Stimulated activated naive CD8-positive, alpha-beta T cell treated with anti-CD3 and anti-CD28 coated beads, Interleukin-15, amount 100 ng/mL, for 72 hours (primary cell): Measurements from ENCODE around the gene PKP2.
"Not testable (repeated sequence)": the region's sequence is repeated elsewhere in the genome, so short reads cannot be mapped to it uniquely, and the experiment has no call there.

Experiments used
- ATAC-seq: fragments of 150-1000 bp; cut with Tn5 transposase; 2 replicates; pipeline ENCODE4 v1.10.0; 2021; ENCODE audit warnings: mild to moderate bottlenecking, moderate library complexity
- DNase-seq, 2 donors: peaks; one replicate each; pipeline ENCODE4 v3.0.0; 2021 to 2022
- H3K27ac Mint-ChIP-seq, 2 donors: one replicate each; pipeline ENCODE4 v1.8.0; 2022; ENCODE audit warnings: mild to moderate bottlenecking in 2 of 2, mixed read lengths in 2 of 2, moderate library complexity in 2 of 2
- H3K27me3 Mint-ChIP-seq: one replicate; pipeline ENCODE4 v1.8.0; 2022; ENCODE audit warnings: mixed read lengths
- H3K4me1 Mint-ChIP-seq: one replicate; pipeline ENCODE4 v1.8.0; 2022; ENCODE audit warnings: mild to moderate bottlenecking, mixed read lengths
- H3K4me3 Mint-ChIP-seq, 2 donors: one replicate each; pipeline ENCODE4 v1.8.0; 2022; ENCODE audit warnings: mild to moderate bottlenecking in 2 of 2, mixed read lengths in 2 of 2, moderate library complexity in 1 of 2
- H3K9me3 Mint-ChIP-seq, 2 donors: one replicate each; pipeline ENCODE4 v1.8.0; 2022; ENCODE audit warnings: mixed read lengths in 2 of 2

The PKP2 gene

DNA sequence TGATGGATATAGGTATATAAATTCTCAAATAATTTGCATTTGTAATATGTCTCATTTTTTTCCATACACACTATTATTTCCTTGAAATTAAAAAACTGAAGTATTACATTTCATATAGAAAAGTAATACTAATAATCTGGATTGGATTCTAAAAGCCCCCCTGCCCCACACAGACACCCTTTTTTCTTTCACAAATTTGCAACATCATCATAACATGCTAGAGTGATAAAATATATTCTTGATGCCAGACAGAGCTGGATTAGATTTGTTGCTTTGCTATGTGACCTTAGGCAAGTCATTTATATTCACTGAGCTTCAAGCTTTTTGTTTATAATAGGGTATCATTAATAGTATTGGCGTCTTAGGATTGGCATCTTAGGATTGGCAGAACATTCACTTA lies 6.7 kb upstream of the PKP2 start:
- peaks cover 43% of the 10 kb centered on the region for H3K27me3 Mint-ChIP-seq
- no peaks in the 10 kb centered on the region for H3K4me1 Mint-ChIP-seq
- ATAC-seq (no peak), DNase-seq (no peak)
- H3K9me3 Mint-ChIP-seq, result no peaks in the 10 kb centered on the region
- no peak overlapping the region for H3K4me3 Mint-ChIP-seq
- H3K27ac Mint-ChIP-seq, result no peak overlapping the region

DNA sequence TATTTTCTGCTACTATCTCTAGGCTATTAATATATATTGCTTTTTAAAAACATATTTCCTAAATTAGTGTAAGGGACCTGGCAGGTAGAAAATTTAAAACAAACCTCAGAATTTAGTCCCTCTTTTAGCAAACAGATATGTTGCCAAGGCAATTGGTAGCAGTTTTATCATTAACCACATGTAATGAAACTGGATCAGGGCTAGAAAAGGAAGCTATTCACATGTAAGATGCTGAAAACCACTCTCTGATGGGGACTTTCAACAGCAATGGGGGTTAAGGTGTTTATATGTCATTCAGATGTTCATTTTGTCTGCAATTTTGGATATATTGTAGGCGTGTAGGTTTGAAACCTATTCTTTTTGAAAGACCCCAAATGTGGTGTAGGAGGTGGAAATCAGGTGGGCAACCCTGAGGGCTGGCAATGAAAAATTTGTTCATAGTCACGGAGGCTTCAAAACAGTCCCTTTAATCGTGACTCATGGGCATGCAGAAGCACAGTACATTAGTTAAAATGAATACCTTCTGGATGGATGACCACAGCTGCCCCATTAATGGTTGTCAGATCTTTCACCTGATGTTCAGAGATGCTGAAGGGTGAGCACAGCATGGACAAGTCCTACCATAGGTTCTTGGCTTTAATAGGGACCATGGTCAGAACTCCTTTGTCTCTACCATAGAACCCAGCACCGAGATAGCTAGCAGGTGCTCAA lies 5.9 kb upstream of the PKP2 start:
- Mint-ChIP-seq H3K9me3 (no peaks in the 10 kb centered on the region), H3K27ac (no peak overlapping the region), H3K4me1 (peaks cover 4% of the 10 kb centered on the region), H3K27me3 (peaks cover 48% of the 10 kb centered on the region), H3K4me3 (no peak overlapping the region)
- ATAC-seq, result no peak
- no peak for DNase-seq

DNA sequence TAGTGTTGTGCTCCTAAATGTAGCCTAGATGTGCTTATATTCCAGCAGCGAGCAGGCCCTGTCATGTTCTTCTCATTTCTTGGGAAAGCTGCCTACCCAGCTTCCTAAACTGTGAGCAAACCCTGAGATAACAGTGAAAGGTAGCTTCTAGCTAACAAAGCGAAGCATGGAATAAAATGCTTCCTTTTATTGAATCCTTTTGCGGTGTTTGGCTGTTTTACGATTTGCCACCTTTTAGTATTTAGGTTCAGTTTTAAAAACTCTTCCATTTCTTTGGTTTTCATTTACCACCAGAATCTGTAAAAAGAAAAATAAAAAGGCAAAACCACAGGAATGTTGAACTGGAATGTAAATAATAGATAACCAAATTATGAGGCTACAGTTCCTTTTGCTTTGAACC lies 5.0 kb upstream of the PKP2 start:
- H3K9me3 Mint-ChIP-seq, result no peaks in the 10 kb centered on the region
- DNase-seq, result no peak
- H3K27me3 Mint-ChIP-seq, result peaks cover 53% of the 10 kb centered on the region
- no peak overlapping the region for H3K4me3 Mint-ChIP-seq
- no peak overlapping the region for H3K27ac Mint-ChIP-seq
- no peak for ATAC-seq
- H3K4me1 Mint-ChIP-seq, result peaks cover 10% of the 10 kb centered on the region

DNA sequence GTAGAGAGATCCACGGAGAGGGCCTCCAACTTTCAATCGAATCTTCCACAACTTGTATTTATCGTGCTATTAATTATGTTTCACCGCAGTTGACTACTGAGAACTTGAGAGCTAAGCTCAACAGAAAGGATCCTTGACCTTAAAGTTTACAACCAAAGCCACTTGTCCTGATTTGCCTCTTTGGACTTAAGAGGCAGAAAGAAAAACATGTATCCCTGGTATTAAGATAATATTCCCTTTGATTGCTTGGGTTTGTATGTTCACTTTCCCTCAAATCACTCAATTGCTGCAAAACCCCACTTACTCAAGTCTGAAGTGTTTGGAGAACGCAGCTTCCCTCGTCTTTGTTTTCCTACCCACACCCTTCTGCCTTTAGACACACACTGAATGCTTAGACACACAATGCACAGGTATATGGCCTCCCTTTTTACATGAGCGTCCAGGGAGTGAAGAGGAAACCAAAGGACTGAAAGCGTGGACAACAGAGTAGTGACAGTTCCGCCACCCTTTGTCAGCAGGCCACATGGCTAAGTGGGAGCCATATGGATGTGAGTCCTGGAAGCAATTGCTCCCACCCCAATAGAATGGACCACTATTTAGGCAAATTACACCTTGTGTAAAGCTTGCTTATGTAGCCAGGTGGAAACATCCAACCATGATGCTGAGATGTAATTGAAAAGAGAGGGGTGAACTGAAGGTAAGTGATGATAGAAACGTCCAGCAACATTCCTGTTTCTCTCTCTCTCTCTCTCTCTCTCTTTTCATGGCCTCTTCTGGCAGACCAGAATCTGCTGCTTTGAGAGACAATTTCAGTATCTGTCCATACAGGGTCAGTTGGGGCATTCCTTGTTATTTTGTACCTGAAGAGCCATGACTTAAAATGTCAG lies 1.4 kb upstream of the PKP2 start:
- Mint-ChIP-seq H3K27me3 (peaks cover 71% of the 10 kb centered on the region), H3K9me3 (no peaks in the 10 kb centered on the region), H3K27ac (no peak overlapping the region), H3K4me3 (peak overlapping the region; percentile 57 to 71), H3K4me1 (peaks cover 20% of the 10 kb centered on the region)
- no peak for ATAC-seq
- no peak for DNase-seq

DNA sequence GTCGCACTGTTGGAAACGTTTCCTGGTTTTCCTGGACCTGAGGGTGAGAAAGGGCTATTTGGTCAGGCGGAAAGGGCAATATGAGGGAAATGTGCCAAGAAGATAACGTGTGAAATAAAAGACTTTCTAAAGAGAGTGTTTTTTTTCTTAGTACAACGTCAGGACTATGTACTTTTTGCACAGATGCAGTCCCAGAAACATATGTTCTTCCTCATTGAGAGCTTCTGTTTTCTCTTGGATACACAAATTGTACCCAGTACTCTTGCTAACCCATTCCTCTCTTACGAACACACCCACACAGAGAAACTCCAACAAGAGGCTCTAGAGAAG lies 669 bp upstream of the PKP2 start:
- H3K9me3 Mint-ChIP-seq, result no peaks in the 10 kb centered on the region
- peaks cover 74% of the 10 kb centered on the region for H3K27me3 Mint-ChIP-seq
- H3K4me3 Mint-ChIP-seq, result peak overlapping the region; percentile 57 to 71
- DNase-seq, result no peak
- H3K4me1 Mint-ChIP-seq, result peaks cover 20% of the 10 kb centered on the region
- H3K27ac Mint-ChIP-seq, result peak overlapping the region in 1 of 2 donors; percentile 9
- ATAC-seq, result no peak

DNA sequence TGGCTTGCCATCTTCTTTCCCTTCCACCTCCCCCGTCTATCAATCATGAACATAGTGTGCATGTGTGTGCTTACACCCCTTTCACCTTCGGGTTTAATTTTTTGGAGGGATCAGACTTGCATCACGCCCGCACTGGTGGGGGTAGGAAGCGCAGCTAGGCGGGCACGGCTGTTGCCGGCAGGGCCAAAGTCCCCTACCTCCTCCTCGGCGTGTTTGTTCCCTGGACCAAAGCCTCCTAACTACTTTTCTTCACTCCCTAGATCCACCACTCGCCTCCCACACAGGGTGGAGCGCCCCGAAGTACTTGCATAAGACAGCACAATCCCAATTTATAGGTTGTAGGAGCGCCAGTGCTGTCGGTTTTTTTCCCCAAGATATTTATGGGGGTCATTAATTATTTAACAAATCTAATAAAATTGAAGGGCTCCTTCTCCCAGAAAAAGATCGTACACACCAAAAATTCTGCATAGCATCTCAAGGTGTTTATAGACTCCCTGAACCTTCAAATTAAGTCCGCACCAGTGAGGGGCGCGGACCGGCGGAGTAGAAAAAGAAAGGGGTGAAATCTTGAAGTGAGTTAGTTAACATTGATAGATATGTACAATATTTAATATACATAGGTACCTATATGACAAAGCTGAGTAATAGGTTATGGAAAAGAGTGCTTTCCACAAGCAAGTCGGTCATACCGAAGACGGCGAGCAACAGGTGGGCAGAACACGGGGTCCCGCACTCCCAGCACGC lies 717 bp downstream of the PKP2 start:
- peaks cover 20% of the 10 kb centered on the region for H3K4me1 Mint-ChIP-seq
- H3K27ac Mint-ChIP-seq, result peak overlapping the region in 1 of 2 donors; percentile 33
- H3K27me3 Mint-ChIP-seq, result peaks cover 81% of the 10 kb centered on the region
- no peaks in the 10 kb centered on the region for H3K9me3 Mint-ChIP-seq
- ATAC-seq, result peak; percentile 34
- no peak for DNase-seq
- peak overlapping the region; percentile 59 to 77 for H3K4me3 Mint-ChIP-seq

DNA sequence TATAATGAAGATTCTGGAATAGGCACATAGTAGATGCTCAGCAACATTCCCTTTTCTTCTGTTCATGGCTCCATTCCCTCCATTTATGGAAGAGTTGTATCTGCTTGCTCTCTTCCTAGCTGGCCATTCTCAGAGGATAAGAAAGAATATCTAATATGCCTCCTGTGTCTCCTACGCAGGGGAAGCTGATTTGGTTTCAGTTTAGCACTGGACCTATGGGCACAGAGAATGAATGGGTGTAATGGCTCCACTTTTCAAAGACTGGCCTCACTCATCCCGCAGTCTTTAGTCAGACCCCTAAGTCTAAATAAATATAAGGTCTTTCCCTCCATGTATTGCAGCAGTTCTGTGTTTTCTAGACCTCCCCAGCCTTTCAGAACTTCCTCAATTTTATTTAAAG lies 2.0 kb downstream of the PKP2 start:
- H3K9me3 Mint-ChIP-seq, result no peaks in the 10 kb centered on the region
- H3K27me3 Mint-ChIP-seq, result peaks cover 73% of the 10 kb centered on the region
- H3K27ac Mint-ChIP-seq, result no peak overlapping the region
- H3K4me1 Mint-ChIP-seq, result peaks cover 20% of the 10 kb centered on the region
- ATAC-seq (no peak), DNase-seq (no peak)
- H3K4me3 Mint-ChIP-seq, result no peak overlapping the region

DNA sequence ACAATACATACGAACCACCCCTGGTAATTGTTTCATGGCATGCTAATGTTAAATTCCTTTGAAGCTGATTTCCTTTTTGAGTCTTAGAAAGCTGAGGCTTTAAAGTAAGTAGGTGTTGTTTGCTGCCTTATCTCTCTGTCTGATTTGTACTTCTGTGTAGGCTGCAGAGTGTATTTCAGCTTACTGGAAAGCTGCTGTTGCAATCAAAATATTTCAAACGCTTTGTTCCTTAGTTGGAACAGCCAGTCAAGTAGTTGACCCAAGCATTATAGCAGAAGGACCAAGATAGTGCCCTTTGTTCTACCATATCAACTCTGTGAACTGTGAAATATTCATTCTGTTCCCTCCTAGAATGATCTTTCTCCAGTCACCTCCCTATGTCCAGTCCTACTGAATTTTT lies 3.1 kb downstream of the PKP2 start:
- no peak overlapping the region for H3K4me3 Mint-ChIP-seq
- no peak for ATAC-seq
- peaks cover 20% of the 10 kb centered on the region for H3K4me1 Mint-ChIP-seq
- no peak for DNase-seq
- no peaks in the 10 kb centered on the region for H3K9me3 Mint-ChIP-seq
- H3K27ac Mint-ChIP-seq, result no peak overlapping the region
- peaks cover 73% of the 10 kb centered on the region for H3K27me3 Mint-ChIP-seq

DNA sequence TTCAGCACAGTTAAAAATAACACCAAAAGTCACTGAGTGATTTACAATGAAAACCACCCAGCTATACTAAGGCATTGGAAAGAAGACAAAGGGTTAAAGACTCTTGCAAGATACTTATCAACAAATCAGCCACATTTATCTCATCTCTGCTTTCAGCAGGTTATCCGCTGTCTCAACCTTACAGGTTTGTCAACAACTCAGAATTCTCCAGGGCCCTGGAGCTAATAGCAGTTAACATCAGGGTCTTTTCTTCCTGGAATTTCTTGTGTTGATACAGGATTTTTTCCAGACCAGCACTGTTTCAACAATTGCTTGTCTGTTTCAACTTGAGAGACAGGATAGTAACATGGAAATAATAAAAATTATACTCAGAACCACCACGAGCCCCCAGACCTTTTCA lies 3.5 kb downstream of the PKP2 start:
- ATAC-seq (no peak), DNase-seq (no peak)
- no peaks in the 10 kb centered on the region for H3K9me3 Mint-ChIP-seq
- H3K27me3 Mint-ChIP-seq, result peaks cover 69% of the 10 kb centered on the region
- H3K27ac Mint-ChIP-seq, result no peak overlapping the region
- peaks cover 20% of the 10 kb centered on the region for H3K4me1 Mint-ChIP-seq
- no peak overlapping the region for H3K4me3 Mint-ChIP-seq

DNA sequence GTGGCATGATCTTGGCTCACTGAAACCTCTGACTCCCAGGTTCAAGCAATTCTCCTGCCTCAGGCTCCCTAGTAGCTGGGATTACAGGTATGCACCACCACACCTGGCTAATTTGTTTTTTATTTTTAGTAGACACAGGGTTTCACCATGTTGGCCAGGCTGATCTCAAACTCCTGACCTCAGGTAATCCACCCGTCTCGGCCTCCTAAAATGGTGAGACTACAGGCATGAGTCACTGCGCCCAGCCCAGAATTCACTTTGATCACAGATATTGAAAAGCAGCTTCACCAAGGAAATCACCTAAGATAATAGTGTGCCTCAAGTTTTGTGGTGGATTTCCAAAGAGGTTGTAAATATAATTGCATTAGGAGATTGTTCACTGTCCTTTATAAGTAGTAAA lies 4.2 kb downstream of the PKP2 start:
- not testable (repeated sequence) for H3K27ac Mint-ChIP-seq, ATAC-seq, H3K4me3 Mint-ChIP-seq, H3K9me3 Mint-ChIP-seq, DNase-seq
- peaks cover 16% of the 10 kb centered on the region for H3K4me1 Mint-ChIP-seq
- peaks cover 62% of the 10 kb centered on the region for H3K27me3 Mint-ChIP-seq

DNA sequence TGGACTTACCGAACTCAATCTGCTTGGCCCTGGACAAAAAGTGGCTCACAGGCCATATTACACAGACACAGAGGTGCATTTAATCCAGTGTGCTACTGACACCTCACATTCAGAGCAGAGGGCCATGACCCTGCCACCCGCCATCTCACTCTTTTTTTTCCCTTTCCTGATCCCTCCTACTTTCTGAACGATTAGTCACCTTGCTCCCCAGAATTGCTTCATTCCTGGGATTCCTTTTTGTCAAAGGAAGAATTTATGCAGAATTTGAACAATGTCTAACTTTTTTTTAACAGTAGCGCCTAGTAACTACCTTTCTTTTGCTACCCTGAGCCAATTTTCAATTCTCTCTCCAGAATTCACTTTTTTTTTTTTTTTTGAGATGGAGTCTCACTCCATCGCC lies 4.6 kb downstream of the PKP2 start:
- no peaks in the 10 kb centered on the region for H3K9me3 Mint-ChIP-seq
- ATAC-seq, result no peak
- H3K4me1 Mint-ChIP-seq, result peaks cover 12% of the 10 kb centered on the region
- peaks cover 58% of the 10 kb centered on the region for H3K27me3 Mint-ChIP-seq
- no peak overlapping the region for H3K27ac Mint-ChIP-seq
- DNase-seq, result no peak
- no peak overlapping the region for H3K4me3 Mint-ChIP-seq

DNA sequence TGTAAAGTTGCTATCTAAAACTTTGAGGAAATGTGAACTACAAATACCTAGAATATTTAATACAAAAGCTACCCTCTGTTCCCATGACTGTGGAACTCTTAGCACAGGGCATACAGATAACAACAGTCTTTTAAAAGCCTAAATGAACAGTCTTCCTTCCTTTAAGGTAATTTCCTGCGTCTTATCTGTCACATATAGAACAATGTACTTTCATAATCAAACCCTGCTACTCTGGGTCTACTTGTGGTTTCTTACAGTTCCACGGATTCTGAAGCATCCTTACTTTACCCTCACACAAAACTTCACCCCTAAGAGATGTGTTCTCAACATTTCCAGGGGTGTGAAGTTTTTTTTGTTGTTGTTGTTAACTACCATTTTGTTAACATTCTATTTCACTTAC lies 5.1 kb downstream of the PKP2 start:
- peaks cover 10% of the 10 kb centered on the region for H3K4me1 Mint-ChIP-seq
- peaks cover 55% of the 10 kb centered on the region for H3K27me3 Mint-ChIP-seq
- no peaks in the 10 kb centered on the region for H3K9me3 Mint-ChIP-seq
- no peak overlapping the region for H3K4me3 Mint-ChIP-seq
- DNase-seq, result no peak
- no peak overlapping the region for H3K27ac Mint-ChIP-seq
- no peak for ATAC-seq

DNA sequence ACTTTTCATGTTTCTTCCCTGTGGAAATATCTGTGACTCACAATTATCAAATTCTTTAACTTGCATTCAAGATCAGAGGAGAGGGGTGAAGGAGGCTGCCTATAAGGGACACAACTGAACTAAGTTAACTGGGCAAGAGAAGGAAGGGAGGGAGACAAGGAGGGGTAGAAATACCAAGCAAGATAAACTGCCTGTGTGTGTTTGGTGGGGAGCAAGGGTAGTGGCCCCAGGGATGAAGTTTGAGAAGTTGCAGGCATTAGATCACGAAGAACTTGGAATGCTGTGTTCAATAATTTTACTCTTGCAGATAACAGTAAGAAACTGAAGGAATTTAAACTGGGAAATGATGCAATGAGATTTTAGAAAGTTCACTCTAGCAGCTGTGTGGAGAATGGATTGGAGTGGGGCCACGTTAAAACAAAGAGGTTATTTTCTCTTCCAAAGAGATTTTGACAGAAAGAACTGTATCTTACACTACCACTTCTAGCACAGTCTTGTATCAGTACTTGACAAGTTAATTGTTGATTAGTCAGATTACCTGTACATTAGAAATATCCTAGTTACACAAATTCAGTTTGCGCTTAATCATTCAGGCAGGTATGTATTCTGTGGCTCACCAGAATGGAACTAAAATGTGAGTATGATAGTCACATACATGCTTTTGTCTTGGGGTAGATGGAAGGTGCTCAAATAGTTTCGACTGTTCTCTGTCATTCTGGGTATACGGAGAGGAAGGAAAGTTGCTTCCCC lies 7.4 kb downstream of the PKP2 start:
- Mint-ChIP-seq H3K4me3 (no peak overlapping the region), H3K27ac (no peak overlapping the region), H3K4me1 (no peaks in the 10 kb centered on the region), H3K9me3 (no peaks in the 10 kb centered on the region), H3K27me3 (peaks cover 34% of the 10 kb centered on the region)
- no peak for DNase-seq
- no peak for ATAC-seq

DNA sequence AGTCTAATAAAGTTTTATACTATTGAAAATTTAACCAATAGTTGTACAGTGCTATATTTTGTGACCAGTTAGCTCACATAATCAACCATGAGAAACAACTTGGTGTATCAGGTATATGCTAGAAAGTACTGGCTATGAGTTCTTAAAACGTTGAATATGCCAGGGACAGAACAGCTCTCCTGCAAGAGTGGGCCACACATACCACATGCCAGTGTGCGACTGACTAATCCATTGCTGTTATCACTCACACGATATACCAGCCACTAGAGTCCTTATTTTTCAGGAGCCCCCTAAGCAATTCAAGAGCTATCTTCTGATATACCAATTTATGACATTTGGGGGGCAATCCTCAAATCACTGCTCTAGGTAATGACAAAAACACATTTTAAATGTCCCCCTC lies 9.5 kb downstream of the PKP2 start:
- Mint-ChIP-seq H3K4me1 (no peaks in the 10 kb centered on the region), H3K9me3 (no peaks in the 10 kb centered on the region), H3K27ac (no peak overlapping the region), H3K4me3 (no peak overlapping the region), H3K27me3 (peaks cover 18% of the 10 kb centered on the region)
- DNase-seq (no peak), ATAC-seq (no peak)

DNA sequence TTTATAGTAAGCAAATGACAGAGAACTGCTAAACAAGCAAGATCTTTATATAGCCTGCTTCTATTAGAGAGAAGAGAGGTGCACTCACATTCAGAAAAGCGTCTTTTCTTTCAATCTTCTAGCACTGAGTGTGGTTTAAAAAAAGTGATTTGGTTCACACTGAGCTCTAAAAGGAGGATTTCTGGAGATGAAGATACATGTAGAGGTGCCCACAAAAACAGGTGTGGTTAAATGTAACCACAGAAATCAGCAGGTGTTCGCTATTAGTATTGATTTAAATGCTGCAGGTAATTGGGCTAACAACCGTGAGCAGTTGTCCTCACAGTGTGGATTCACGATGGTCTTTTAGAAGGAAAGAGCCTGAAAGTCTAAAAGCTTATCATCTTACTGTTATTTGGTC lies 10.7 kb downstream of the PKP2 start:
- Mint-ChIP-seq H3K4me3 (no peak overlapping the region), H3K27ac (no peak overlapping the region), H3K27me3 (peaks cover 13% of the 10 kb centered on the region), H3K4me1 (no peaks in the 10 kb centered on the region), H3K9me3 (no peaks in the 10 kb centered on the region)
- no peak for ATAC-seq
- no peak for DNase-seq
